GM19397 (cell line): Measurements from ENCODE around the gene CCDC149.

ENCODE experiments used
- ATAC-seq: cut with Tn5 transposase; IDR thresholded peaks from one replicate; pipeline ENCODE4 v1.9.1; 2021; ENCODE audit warnings: mild to moderate bottlenecking, moderate library complexity; ENCODE audit not compliant: unreplicated experiment

CCDC149 gene

GRCh38 chr4:24845132-24845531 lies 67.7 kb downstream of the CCDC149 start:
- no peak for ATAC-seq

- no peak for ATAC-seq
These were observed 69.7 kb downstream of the CCDC149 start for GRCh38 chr4:24843096-24843495.

GRCh38 chr4:24842356-24842755 lies 70.5 kb downstream of the CCDC149 start:
- ATAC-seq, result no peak

GRCh38 chr4:24840826-24841543 lies 71.9 kb downstream of the CCDC149 start:
- ATAC-seq, result no peak

GRCh38 chr4:24840362-24840761 lies 72.5 kb downstream of the CCDC149 start:
- no peak for ATAC-seq

- ATAC-seq, result no peak
These were observed 75.1 kb downstream of the CCDC149 start for GRCh38 chr4:24837781-24838180.

- no peak for ATAC-seq
These were observed 75.5 kb downstream of the CCDC149 start for GRCh38 chr4:24837336-24837735.

- ATAC-seq, result no peak
These were observed 76.1 kb downstream of the CCDC149 start for GRCh38 chr4:24836661-24837242.

GRCh38 chr4:24835696-24836095 lies 77.1 kb downstream of the CCDC149 start:
- no peak for ATAC-seq

GRCh38 chr4:24831637-24832036 lies 81.2 kb downstream of the CCDC149 start:
- ATAC-seq, result no peak

- no peak for ATAC-seq
These were observed 88.1 kb downstream of the CCDC149 start for GRCh38 chr4:24824720-24825119.

GRCh38 chr4:24820541-24820940 lies 92.3 kb downstream of the CCDC149 start:
- no peak for ATAC-seq

GRCh38 chr4:24816797-24817196 lies 96.0 kb downstream of the CCDC149 start:
- ATAC-seq, result no peak

- no peak for ATAC-seq
These were observed 99.1 kb downstream of the CCDC149 start for GRCh38 chr4:24813732-24814131.

- ATAC-seq, result no peak
These were observed 101.8 kb downstream of the CCDC149 start for GRCh38 chr4:24810871-24811631.

- no peak for ATAC-seq
These were observed 102.9 kb downstream of the CCDC149 start for GRCh38 chr4:24809815-24810405.

- no peak for ATAC-seq
These were observed 103.5 kb downstream of the CCDC149 start for GRCh38 chr4:24809376-24809775.

GRCh38 chr4:24808955-24809354 lies 103.9 kb downstream of the CCDC149 start:
- ATAC-seq, result no peak

GRCh38 chr4:24808261-24808660 lies 104.6 kb downstream of the CCDC149 start:
- ATAC-seq, result no peak

- no peak for ATAC-seq
These were observed 105.2 kb downstream of the CCDC149 start for GRCh38 chr4:24807611-24808010.

- ATAC-seq, result no peak
These were observed 106.4 kb downstream of the CCDC149 start for GRCh38 chr4:24806206-24806990.
